PFSK-1 (cell line): ENCODE data around the gene RPL12.
A peak's percentile ranks its signal among the peaks of the same experiment; 100 is the strongest.

Source experiments
- FOXP2 ChIP-seq: optimal IDR thresholded peaks from 2 replicates; pipeline ENCODE3; 2011; ENCODE audit warnings: borderline replicate concordance, control low read depth, inconsistent platforms; ENCODE audit not compliant: insufficient read depth; ENCODE audit errors: extremely low read length, extremely low read depth
- POLR2AphosphoS5 ChIP-seq: IDR thresholded peaks from 2 replicates; pipeline ENCODE4 v1.6.1; 2012; ENCODE audit warnings: low read depth, mild to moderate bottlenecking, control low read depth, low read length, moderate library complexity
- REST ChIP-seq, 2 experiments: IDR thresholded peaks; 2 replicates each; pipeline versions ENCODE4 v1.6.1 to v1.8.0; 2011 to 2012; ENCODE audit warnings: low read depth in 2 of 2, low read length in 2 of 2, control low read depth in 1 of 2, inconsistent platforms in 1 of 2, mild to moderate bottlenecking in 1 of 2, moderate library complexity in 1 of 2; ENCODE audit not compliant: insufficient read depth in 1 of 2
- SIN3A ChIP-seq: IDR thresholded peaks from 2 replicates; pipeline ENCODE4 v1.6.1; 2012; ENCODE audit warnings: mild to moderate bottlenecking, low read length, moderate library complexity, borderline replicate concordance; ENCODE audit not compliant: insufficient read depth
- TAF1 ChIP-seq: IDR thresholded peaks from 2 replicates; pipeline ENCODE4 v1.6.1; 2012; ENCODE audit warnings: low read length, control low read depth, borderline replicate concordance; ENCODE audit not compliant: insufficient read depth

RPL12 gene

DNA sequence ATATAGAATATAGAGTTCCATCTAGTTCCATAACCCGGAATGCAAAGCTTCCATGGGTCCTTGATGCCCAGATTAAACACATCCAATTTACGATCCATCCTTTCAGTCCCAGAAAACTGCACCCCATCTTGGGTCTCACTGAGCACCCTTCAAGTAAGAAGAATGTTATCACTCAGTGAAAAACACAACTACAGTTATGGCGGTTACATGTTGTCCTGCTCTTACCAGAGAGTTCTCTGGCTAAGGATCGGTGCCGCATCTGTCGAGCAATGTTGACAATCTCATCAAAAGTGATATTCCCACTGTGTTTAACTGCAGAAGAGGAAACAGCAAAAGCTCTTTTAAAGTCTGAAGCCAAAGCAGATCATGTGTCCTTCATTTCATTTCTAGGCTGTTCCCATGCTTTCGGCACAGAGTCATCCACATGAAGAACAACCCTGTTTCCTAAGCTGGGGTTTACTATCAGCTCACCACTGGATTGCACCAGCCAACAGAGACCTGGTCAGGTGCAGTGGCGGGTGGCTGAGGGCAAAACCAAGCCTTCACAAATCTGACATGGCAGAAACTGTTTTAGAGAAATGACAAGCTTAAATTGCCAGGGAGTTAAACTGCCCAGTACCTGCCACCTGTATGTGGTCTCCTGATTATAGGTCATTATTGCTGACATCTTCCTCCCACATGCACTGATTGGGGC is 2.9 kb downstream of the RPL12 start:
- peak; percentile 35; the same call in 1 of the 2 replicates for TF ChIP-seq POLR2AphosphoS5
- TF ChIP-seq REST (IDR thresholded peaks at IDR 0.05; ENCODE audit: insufficient read depth in 1 of 2, low read depth in 2 of 2, low read length in 2 of 2): no peak

GRCh38 chr9:127447416-127448111 is 3.6 kb downstream of the RPL12 start:
- TF ChIP-seq TAF1 (no peak), POLR2AphosphoS5 (peak; percentile 49; the same call in 1 of the 2 replicates), SIN3A (no peak), FOXP2 (no peak), REST (IDR thresholded peaks at IDR 0.05; ENCODE audit: insufficient read depth in 1 of 2, low read depth in 2 of 2, low read length in 2 of 2) (no peak)

DNA sequence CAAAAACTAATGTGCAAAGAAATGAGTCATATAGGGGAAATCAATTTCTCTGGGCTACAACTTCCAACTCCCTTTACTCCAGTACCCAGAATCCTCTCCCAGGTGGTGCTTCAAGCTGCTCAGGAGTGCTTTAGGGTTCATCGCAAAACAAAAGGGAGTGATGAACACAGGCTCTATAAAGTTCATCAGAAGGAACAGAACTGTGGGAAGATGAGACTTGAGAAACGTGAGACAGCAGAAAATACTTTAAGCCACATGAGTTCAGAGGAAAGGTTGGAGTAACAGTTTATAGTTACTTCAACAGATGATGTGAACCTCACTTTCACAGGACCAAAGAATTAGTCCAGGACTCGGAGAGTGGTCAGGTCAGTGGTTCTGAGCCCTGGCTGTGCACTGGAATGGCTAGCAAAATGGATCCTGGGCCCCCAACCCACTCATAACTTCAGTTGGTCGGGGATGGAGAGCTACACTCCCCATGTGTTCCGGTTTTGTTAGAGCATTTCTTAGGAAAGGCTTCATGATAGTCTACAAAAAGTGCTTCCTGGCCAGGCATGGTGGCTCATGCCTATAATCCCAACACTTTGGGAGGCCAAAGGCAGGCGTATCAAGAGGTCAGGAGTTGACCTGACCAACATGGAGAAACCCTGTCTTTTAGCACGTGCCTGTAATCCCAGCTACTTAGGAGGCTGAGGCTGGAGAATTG is 4.3 kb downstream of the RPL12 start:
- TF ChIP-seq SIN3A (no peak), REST (IDR thresholded peaks at IDR 0.05; ENCODE audit: insufficient read depth in 1 of 2, low read depth in 2 of 2, low read length in 2 of 2) (no peak), FOXP2 (no peak), TAF1 (peak; percentile 20; the same call in 1 of the 2 replicates), POLR2AphosphoS5 (0 out of 2 replicates have a peak, but pooled peaks have one; percentile 8)

GRCh38 chr9:127445851-127446712 is 5.1 kb downstream of the RPL12 start:
- TF ChIP-seq POLR2AphosphoS5 (peak; percentile 84), SIN3A (peak; percentile 62; the same call in 1 of the 2 replicates), REST (IDR thresholded peaks at IDR 0.05; ENCODE audit: insufficient read depth in 1 of 2, low read depth in 2 of 2, low read length in 2 of 2) (no peak), TAF1 (no peak), FOXP2 (no peak)
